Activated CD4-positive, alpha-beta T cell treated with anti-CD3 and anti-CD28 coated beads, Interleukin-2, Interleukin-6, amounts not matched to agents 100 ng/mL and 50 ng/mL, durations not matched to agents 16 hours and 8 hours (primary cell): ENCODE data around the gene DIDO1.
A peak's percentile ranks its signal among the peaks of the same experiment; 100 is the strongest.
"Not testable (repeated sequence)": the region's sequence is repeated elsewhere in the genome, so short reads cannot be mapped to it uniquely, and the experiment has no call there.

ENCODE experiments used
- DNase-seq: peaks from one replicate; pipeline ENCODE4 v3.0.0-alpha.2; 2020

DIDO1 gene

GRCh38 chr20:62875419-62876361 lies 50.6 kb downstream of the DIDO1 start:
- DNase-seq = no peak

- DNase-seq = no peak
Observed at GRCh38 chr20:62874964-62875344, 51.4 kb downstream of the DIDO1 start.

GRCh38 chr20:62873681-62874031 lies 52.6 kb downstream of the DIDO1 start:
- peak; percentile 50 for DNase-seq

- DNase-seq = no peak
Observed at GRCh38 chr20:62873280-62873679, 53.0 kb downstream of the DIDO1 start.

GRCh38 chr20:62872862-62873261 lies 53.4 kb downstream of the DIDO1 start:
- no peak for DNase-seq

- DNase-seq = no peak
Observed at GRCh38 chr20:62872184-62872847, 54.0 kb downstream of the DIDO1 start.

- no peak for DNase-seq
Observed at GRCh38 chr20:62864207-62864606, 62.1 kb downstream of the DIDO1 start.

- peak; percentile 96 for DNase-seq
Observed at GRCh38 chr20:62861726-62862336, 64.5 kb downstream of the DIDO1 start, which contains the start of gene TCFL5. Gene TCFL5 (minus strand): TSS chr20:62861822. CDS start chr20:62861670, 152 bp downstream.

- DNase-seq = peak; percentile 29
Observed at GRCh38 chr20:62860924-62861691, 65.2 kb downstream of the DIDO1 start.

GRCh38 chr20:62860391-62860923 lies 65.8 kb downstream of the DIDO1 start:
- no peak for DNase-seq

GRCh38 chr20:62859721-62860120 lies 66.6 kb downstream of the DIDO1 start:
- no peak for DNase-seq

GRCh38 chr20:62858058-62858830 lies 68.1 kb downstream of the DIDO1 start:
- no peak for DNase-seq

- no peak for DNase-seq
Observed at GRCh38 chr20:62856931-62857619, 69.2 kb downstream of the DIDO1 start.

- no peak for DNase-seq
Observed at GRCh38 chr20:62855120-62855519, 71.2 kb downstream of the DIDO1 start.

GRCh38 chr20:62854121-62854520 lies 72.2 kb downstream of the DIDO1 start:
- no peak for DNase-seq

- not testable (repeated sequence) for DNase-seq
Observed at GRCh38 chr20:62853304-62853703, 73.0 kb downstream of the DIDO1 start.

GRCh38 chr20:62852841-62853240 lies 73.5 kb downstream of the DIDO1 start:
- no peak for DNase-seq

- no peak for DNase-seq
Observed at GRCh38 chr20:62852196-62852595, 74.1 kb downstream of the DIDO1 start.

- no peak for DNase-seq
Observed at GRCh38 chr20:62850333-62850974, 75.9 kb downstream of the DIDO1 start.

- no peak for DNase-seq
Observed at GRCh38 chr20:62849431-62849830, 76.9 kb downstream of the DIDO1 start.

- DNase-seq = not testable (repeated sequence)
Observed at GRCh38 chr20:62848917-62849316, 77.4 kb downstream of the DIDO1 start.
